GM18858 (cell line): Measurements from ENCODE around the gene PAAF1.
A peak's percentile ranks its signal among the peaks of the same experiment; 100 is the strongest.

Experiments used
- ATAC-seq: cut with Tn5 transposase; IDR thresholded peaks from one replicate; pipeline ENCODE4 v1.9.1; 2021; ENCODE audit not compliant: unreplicated experiment

PAAF1 gene

GRCh38 chr11:73971175-73971719, 94.4 kb downstream of the PAAF1 start:
- no peak for ATAC-seq

GRCh38 chr11:73972187-73972586, 95.4 kb downstream of the PAAF1 start:
- ATAC-seq = no peak

GRCh38 chr11:73972620-73973449, 96.0 kb downstream of the PAAF1 start:
- ATAC-seq = no peak

GRCh38 chr11:73974604-73975478, 98.0 kb downstream of the PAAF1 start:
- no peak for ATAC-seq

- ATAC-seq = no peak
These were observed 98.6 kb downstream of the PAAF1 start for GRCh38 chr11:73975479-73975757.

- no peak for ATAC-seq
These were observed 99.8 kb downstream of the PAAF1 start for GRCh38 chr11:73976451-73977151.

GRCh38 chr11:73977856-73978519, 101.2 kb downstream of the PAAF1 start:
- ATAC-seq = no peak

GRCh38 chr11:73978576-73979086, 101.8 kb downstream of the PAAF1 start:
- ATAC-seq = no peak

GRCh38 chr11:73980001-73980961, 103.5 kb downstream of the PAAF1 start:
- peak; percentile 49 for ATAC-seq
